Vagina (tissue), 2 donors: ENCODE data around the gene TSPAN4. TPM values are rescaled to one million over a fixed set of nuclear protein-coding genes. Genes with fewer than 3 reads are reported as not detected.

ENCODE experiments used
- DNase-seq, 2 donors: peaks; one replicate each; pipeline ENCODE4 v3.0.0-alpha.2; 2017; ENCODE audit errors: extremely low spot score in 2 of 2
- H3K27ac ChIP-seq: fragments of 200-600 bp; sonication (generic); one replicate; pipeline ENCODE4 v1.5.1; 2019
- H3K27me3 ChIP-seq: fragments of 200-600 bp; sonication (generic); one replicate; pipeline ENCODE4 v1.5.1; 2019
- H3K36me3 ChIP-seq, 2 donors: fragments of 200-600 bp; sonication (generic); one replicate each; pipeline ENCODE4 v1.5.1; 2017 to 2019
- H3K4me1 ChIP-seq: fragments of 200-600 bp; sonication (generic); one replicate; pipeline ENCODE4 v1.5.1; 2019
- H3K4me3 ChIP-seq, 2 donors: fragments of 200-600 bp; sonication (generic); 1 replicate in 1 of 2; 2 replicates in 1 of 2; pipeline ENCODE4 v1.5.1; 2016 to 2019
- H3K9me3 ChIP-seq: fragments of 200-600 bp; sonication (generic); one replicate; pipeline ENCODE4 v1.5.1; 2019
- CTCF ChIP-seq, 3 experiments: fragments of 450-650 bp in 2 of 3; fragments of 200-600 bp in 1 of 3; sonication (generic) in 1 of 3; IDR thresholded peaks; one replicate each; pipeline ENCODE4 v1.5.1; 2017 to 2019; ENCODE audit warnings: antibody characterized with exemption in 3 of 3, mild to moderate bottlenecking in 2 of 3, moderate library complexity in 2 of 3
- POLR2A ChIP-seq, 2 donors: fragments of 450-650 bp; IDR thresholded peaks; one replicate each; pipeline ENCODE4 v1.6.1; 2017; ENCODE audit warnings: antibody characterized with exemption in 2 of 2, mild to moderate bottlenecking in 2 of 2, moderate library complexity in 2 of 2
- POLR2AphosphoS5 ChIP-seq, 2 donors: sonication (generic); formaldehyde crosslinking; IDR thresholded peaks; one replicate each; pipeline ENCODE4 v1.9.0; 2017; ENCODE audit warnings: antibody characterized with exemption in 2 of 2, mild to moderate bottlenecking in 2 of 2, low read depth in 1 of 2; ENCODE audit not compliant: insufficient read depth in 1 of 2
- intact Hi-C: fragments of 100-400 bp; cut with DNase I; formaldehyde crosslinking; loops from one replicate; pipeline ENCODE4 v1.15.1; 2023
- total RNA-seq: library from RNA; depleted of rRNA; stranded (reverse); fragments of >200 nt; gene quantifications from one replicate; pipeline ENCODE4 v1.2.3, GENCODE V29; 2016

The TSPAN4 gene
- total RNA-seq, 1 donor from 2014 or later, result 99.0 TPM

- intact Hi-C loops, result no loop called here
- H3K4me3 ChIP-seq, result peak overlapping the region; percentile 43 to 63
- TF ChIP-seq POLR2A (IDR thresholded peaks at IDR 0.05) (no peak), POLR2AphosphoS5 (IDR thresholded peaks at IDR 0.05; ENCODE audit: insufficient read depth in 1 of 2, low read depth in 1 of 2) (no peak), CTCF (IDR thresholded peaks at IDR 0.05) (no peak)
- peak overlapping the region; percentile 40 for H3K27ac ChIP-seq
- no peak for DNase-seq
- peaks cover 75% of the 10 kb centered on the region for H3K4me1 ChIP-seq
- H3K36me3 ChIP-seq, result no peaks in the 10 kb centered on the region
- H3K9me3 ChIP-seq, result no peaks in the 10 kb centered on the region
- no peaks in the 10 kb centered on the region for H3K27me3 ChIP-seq
Observed at GRCh38 chr11:849104-849824, 6.6 kb downstream of the TSPAN4 start.

- intact Hi-C loops, result loop anchor here (5.0 kb wide), 1 partner anchor 202 kb away; no protein-coding TSS in a partner anchor
- H3K4me1 ChIP-seq, result peaks cover 66% of the 10 kb centered on the region
- H3K27me3 ChIP-seq, result no peaks in the 10 kb centered on the region
- no peak for TF ChIP-seq POLR2A (IDR thresholded peaks at IDR 0.05)
- no peak for TF ChIP-seq POLR2AphosphoS5 (IDR thresholded peaks at IDR 0.05; ENCODE audit: insufficient read depth in 1 of 2, low read depth in 1 of 2)
- no peak for TF ChIP-seq CTCF (IDR thresholded peaks at IDR 0.05)
- peak overlapping the region; percentile 43 to 63 for H3K4me3 ChIP-seq
- DNase-seq, result no peak
- no peaks in the 10 kb centered on the region for H3K9me3 ChIP-seq
- H3K27ac ChIP-seq, result no peak overlapping the region
- H3K36me3 ChIP-seq, result no peaks in the 10 kb centered on the region
Observed at GRCh38 chr11:849951-850774, 7.5 kb downstream of the TSPAN4 start.

GRCh38 chr11:850775-851763 is 8.4 kb downstream of the TSPAN4 start:
- TF ChIP-seq CTCF (IDR thresholded peaks at IDR 0.05) (no peak), POLR2A (IDR thresholded peaks at IDR 0.05) (no peak), POLR2AphosphoS5 (IDR thresholded peaks at IDR 0.05; ENCODE audit: insufficient read depth in 1 of 2, low read depth in 1 of 2) (no peak)
- DNase-seq, result no peak
- Histone ChIP-seq H3K4me1 (peaks cover 63% of the 10 kb centered on the region), H3K9me3 (no peaks in the 10 kb centered on the region), H3K4me3 (no peak overlapping the region), H3K27me3 (no peaks in the 10 kb centered on the region), H3K36me3 (no peaks in the 10 kb centered on the region), H3K27ac (no peak overlapping the region)
- intact Hi-C loops, result loop anchor here (5.0 kb wide), 1 partner anchor 201 kb away; no protein-coding TSS in a partner anchor

- TF ChIP-seq CTCF (IDR thresholded peaks at IDR 0.05) (no peak), POLR2AphosphoS5 (IDR thresholded peaks at IDR 0.05; ENCODE audit: insufficient read depth in 1 of 2, low read depth in 1 of 2) (no peak)
- Histone ChIP-seq H3K9me3 (no peaks in the 10 kb centered on the region), H3K36me3 (no peaks in the 10 kb centered on the region), H3K4me1 (peaks cover 56% of the 10 kb centered on the region), H3K4me3 (no peak overlapping the region), H3K27me3 (no peaks in the 10 kb centered on the region), H3K27ac (no peak overlapping the region)
- intact Hi-C loops, result loop anchor here (5.0 kb wide), 1 partner anchor 200 kb away; no protein-coding TSS in a partner anchor
- DNase-seq, result no peak
Observed at GRCh38 chr11:852762-853161, 10.1 kb downstream of the TSPAN4 start.
